T-cell (primary cell): ENCODE measurements around the gene TBC1D14. TPM values are rescaled to one million over a fixed set of nuclear protein-coding genes. Genes with fewer than 3 reads are reported as not detected.
A peak's percentile ranks its signal among the peaks of the same experiment; 100 is the strongest.

Experiments used
- ATAC-seq, 4 experiments: fragments of 200-7000 bp in 3 of 4; fragments of 150-1000 bp in 1 of 4; cut with Tn5 transposase; replicated peaks in 1 of 4; 1 replicate in 3 of 4; 2 replicates in 1 of 4; pipeline ENCODE4 v1.10.0; 2021; ENCODE audit warnings: moderate library complexity in 3 of 4, mild to moderate bottlenecking in 2 of 4, moderate number of reproducible peaks in 1 of 4
- CTCF ChIA-PET, 2 donors: fragments of 300-600 bp; sonication (Branson Sonifier 250); formaldehyde crosslinking; loops; one replicate each; lab custom pipeline; 2022; ENCODE audit warnings: antibody characterized with exemption in 2 of 2; lab: Charles Lee
- POLR2A ChIA-PET, 2 donors: fragments of 300-600 bp; sonication (Branson Sonifier 250); formaldehyde crosslinking; loops; one replicate each; lab custom pipeline; 2022; ENCODE audit warnings: antibody characterized with exemption in 2 of 2; lab: Charles Lee
- DNase-seq, 35 experiments: peaks; one replicate each; pipeline versions ENCODE4 v3.0.0 to v3.0.0-alpha.2; 2013 to 2023
- H3K27ac ChIP-seq: one replicate; pipeline ENCODE4 v1.5.1; 2013; ENCODE audit warnings: low read length
- H3K27me3 ChIP-seq, 2 experiments: replicated peaks in 1 of 2; 1 replicate in 1 of 2; 2 replicates in 1 of 2; pipeline versions ENCODE4 v1.6.1 to v1.7.0; 2013; ENCODE audit warnings: low read length in 1 of 2, mixed read lengths in 1 of 2; ENCODE audit not compliant: control insufficient read depth in 2 of 2, insufficient read depth in 2 of 2; ENCODE audit errors: extremely low read depth in 1 of 2
- H3K36me3 ChIP-seq, 2 donors: 1 replicate in 1 of 2; 2 replicates in 1 of 2; pipeline versions ENCODE4 v1.6.1 to v1.7.0; 2013; ENCODE audit warnings: low read length in 1 of 2; ENCODE audit not compliant: control insufficient read depth in 2 of 2, insufficient read depth in 1 of 2; ENCODE audit errors: extremely low read depth in 1 of 2
- H3K4me1 ChIP-seq, 2 experiments: 1 replicate in 1 of 2; 2 replicates in 1 of 2; pipeline versions ENCODE4 v1.6.1 to v1.7.0; 2013; ENCODE audit warnings: low read length in 2 of 2, mixed read lengths in 1 of 2; ENCODE audit not compliant: insufficient read depth in 2 of 2, control insufficient read depth in 1 of 2; ENCODE audit errors: extremely low read depth in 1 of 2
- H3K4me3 ChIP-seq, 2 donors: 1 replicate in 1 of 2; 2 replicates in 1 of 2; pipeline versions ENCODE4 v1.5.1 to v1.7.0; 2013; ENCODE audit warnings: mild to moderate bottlenecking in 2 of 2, low read length in 1 of 2, moderate library complexity in 1 of 2; ENCODE audit not compliant: control insufficient read depth in 1 of 2; ENCODE audit errors: extremely low read depth in 1 of 2
- H3K9me3 ChIP-seq: 2 replicates; pipeline ENCODE4 v1.7.0; 2013
- H3K27ac Mint-ChIP-seq, 2 donors: one replicate each; pipeline ENCODE4 v1.8.0; 2020 to 2021; ENCODE audit warnings: mild to moderate bottlenecking in 2 of 2, mixed read lengths in 2 of 2
- H3K27me3 Mint-ChIP-seq, 2 donors: one replicate each; pipeline ENCODE4 v1.8.0; 2021 to 2022; ENCODE audit warnings: mixed read lengths in 2 of 2
- H3K36me3 Mint-ChIP-seq: one replicate; pipeline ENCODE4 v1.8.0; 2021; ENCODE audit warnings: mixed read lengths
- H3K4me1 Mint-ChIP-seq, 3 donors: one replicate each; pipeline ENCODE4 v1.8.0; 2020 to 2022; ENCODE audit warnings: mixed read lengths in 3 of 3, mild to moderate bottlenecking in 1 of 3
- H3K4me3 Mint-ChIP-seq, 3 donors: one replicate each; pipeline ENCODE4 v1.8.0; 2020 to 2022; ENCODE audit warnings: mild to moderate bottlenecking in 3 of 3, mixed read lengths in 3 of 3, moderate library complexity in 3 of 3
- H3K9me3 Mint-ChIP-seq, 3 donors: one replicate each; pipeline ENCODE4 v1.8.0; 2020 to 2022; ENCODE audit warnings: mixed read lengths in 3 of 3
- WGBS: methylation state at CpG from one replicate; pipeline ENCODE4 v1.1.5; 2013; ENCODE audit warnings: missing lambda C conversion rate; ENCODE audit not compliant: insufficient coverage; 5-methylcytosine and 5-hydroxymethylcytosine counted together
- total RNA-seq, 35 experiments: library from RNA in 6 of 35; stranded (reverse) in 6 of 35; fragments of 120-200 nt in 1 of 35; gene quantifications; one replicate each; pipeline versions ENCODE4 v1.2.1 to v1.2.4 and lab custom pipeline; 2013 to 2026

Gene TBC1D14, protein sequence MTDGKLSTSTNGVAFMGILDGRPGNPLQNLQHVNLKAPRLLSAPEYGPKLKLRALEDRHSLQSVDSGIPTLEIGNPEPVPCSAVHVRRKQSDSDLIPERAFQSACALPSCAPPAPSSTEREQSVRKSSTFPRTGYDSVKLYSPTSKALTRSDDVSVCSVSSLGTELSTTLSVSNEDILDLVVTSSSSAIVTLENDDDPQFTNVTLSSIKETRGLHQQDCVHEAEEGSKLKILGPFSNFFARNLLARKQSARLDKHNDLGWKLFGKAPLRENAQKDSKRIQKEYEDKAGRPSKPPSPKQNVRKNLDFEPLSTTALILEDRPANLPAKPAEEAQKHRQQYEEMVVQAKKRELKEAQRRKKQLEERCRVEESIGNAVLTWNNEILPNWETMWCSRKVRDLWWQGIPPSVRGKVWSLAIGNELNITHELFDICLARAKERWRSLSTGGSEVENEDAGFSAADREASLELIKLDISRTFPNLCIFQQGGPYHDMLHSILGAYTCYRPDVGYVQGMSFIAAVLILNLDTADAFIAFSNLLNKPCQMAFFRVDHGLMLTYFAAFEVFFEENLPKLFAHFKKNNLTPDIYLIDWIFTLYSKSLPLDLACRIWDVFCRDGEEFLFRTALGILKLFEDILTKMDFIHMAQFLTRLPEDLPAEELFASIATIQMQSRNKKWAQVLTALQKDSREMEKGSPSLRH
- total RNA-seq (10 to 100 TPM; 44.2 to 73.8 (median 62.3) TPM), total RNA-seq (lab: John Stamatoyannopoulos, UW) (67.2 to 234 (median 117) reads per million in 29 experiments)
- 57.7 TPM for total RNA-seq (2013)

GRCh38 chr4:6909113-6909969 is at the start of gene TBC1D14:
Gene TBC1D14, plus strand, starts transcription at chr4:6909826. Its CDS starts 13,564 bp downstream, at chr4:6923390.
- DNase-seq (peak; percentile 71 to 90 (median 82)), ATAC-seq (peak; percentile 87 to 89 (median 88))
- Histone ChIP-seq H3K4me1 (peaks cover 9 to 53% of the 10 kb centered on the region in 2 experiments), H3K4me3 (peak within 1 kb of the TSS; percentile 83 to 92), H3K36me3 (no peaks in the 10 kb centered on the region), H3K27ac (peak within 1 kb of the TSS; percentile 96), H3K9me3 (no peaks in the 10 kb centered on the region), H3K27me3 (no peaks in the 10 kb centered on the region)
- Mint-ChIP-seq H3K36me3 (no peaks in the 10 kb centered on the region), H3K4me1 (peaks cover 47 to 65% (median 51%) of the 10 kb centered on the region in 3 donors), H3K4me3 (peak within 1 kb of the TSS; percentile 89 to 94 (median 89)), H3K27me3 (no peaks in the 10 kb centered on the region), H3K27ac (peak within 1 kb of the TSS; percentile 87 to 90), H3K9me3 (no peaks in the 10 kb centered on the region)
- ChIA-PET CTCF (interaction anchor here (0.5 to 1.7 kb wide), 11 partner anchors 10 to 162 kb away, joined by 3 to 8 read pairs (median 5); partner anchors contain the start of gene GRPEL1 (in 2 of the 2)), POLR2A (interaction anchor here (0.5 to 1.2 kb wide), 10 partner anchors 10 to 266 kb away, joined by 3 to 7 read pairs (median 3); a partner anchor contains a TSS)
- WGBS, result under 1% methylated on average over 105 of the region's 108 CpGs

GRCh38 chr4:6868386-6868785 is 41.2 kb upstream of the TBC1D14 start:
- Histone ChIP-seq H3K9me3 (no peaks in the 10 kb centered on the region), H3K36me3 (peaks cover 0 to 40% of the 10 kb centered on the region in 2 donors), H3K27me3 (no peaks in the 10 kb centered on the region), H3K4me1 (no peaks in the 10 kb centered on the region), H3K27ac (no peak overlapping the region), H3K4me3 (no peak overlapping the region)
- no peak for ATAC-seq
- 88% methylated on average over 3 of the region's 8 CpGs for WGBS
- no peak for DNase-seq
- CTCF ChIA-PET, result interaction anchor here in 1 of 2 donors (0.6 kb wide), 1 partner anchor 66 kb away, joined by 5 read pairs; no protein-coding TSS in a partner anchor
- peaks cover 36% of the 10 kb centered on the region for H3K36me3 Mint-ChIP-seq
- H3K27ac Mint-ChIP-seq, result no peak overlapping the region
- H3K27me3 Mint-ChIP-seq, result no peaks in the 10 kb centered on the region
- POLR2A ChIA-PET, result no interaction called here
- H3K9me3 Mint-ChIP-seq, result no peaks in the 10 kb centered on the region
- H3K4me3 Mint-ChIP-seq, result no peak overlapping the region
- H3K4me1 Mint-ChIP-seq, result peaks cover 5 to 9% (median 6%) of the 10 kb centered on the region in 3 donors

- H3K36me3 Mint-ChIP-seq, result peaks cover 28% of the 10 kb centered on the region
- H3K4me3 Mint-ChIP-seq, result no peak overlapping the region
- Histone ChIP-seq H3K36me3 (peaks cover 0 to 50% of the 10 kb centered on the region in 2 donors), H3K4me3 (no peak overlapping the region), H3K27ac (no peak overlapping the region), H3K27me3 (no peaks in the 10 kb centered on the region), H3K9me3 (no peaks in the 10 kb centered on the region), H3K4me1 (peaks cover 0 to 3% of the 10 kb centered on the region in 2 experiments)
- ChIA-PET CTCF (interaction anchor here in 1 of 2 donors (0.7 kb wide), 1 partner anchor 29 kb away, joined by 5 read pairs; no protein-coding TSS in a partner anchor), POLR2A (interaction anchor here in 1 of 2 donors (0.7 kb wide), 1 partner anchor 207 kb away, joined by 5 read pairs; no protein-coding TSS in a partner anchor)
- no peaks in the 10 kb centered on the region for H3K27me3 Mint-ChIP-seq
- 100% methylated on average over 1 of the region's 2 CpGs for WGBS
- H3K9me3 Mint-ChIP-seq, result no peaks in the 10 kb centered on the region
- ATAC-seq (no peak), DNase-seq (no peak)
- H3K4me1 Mint-ChIP-seq, result peaks cover 5 to 7% (median 5%) of the 10 kb centered on the region in 3 donors
- no peak overlapping the region for H3K27ac Mint-ChIP-seq
Observed at GRCh38 chr4:6869944-6870343, 39.7 kb upstream of the TBC1D14 start.

DNA sequence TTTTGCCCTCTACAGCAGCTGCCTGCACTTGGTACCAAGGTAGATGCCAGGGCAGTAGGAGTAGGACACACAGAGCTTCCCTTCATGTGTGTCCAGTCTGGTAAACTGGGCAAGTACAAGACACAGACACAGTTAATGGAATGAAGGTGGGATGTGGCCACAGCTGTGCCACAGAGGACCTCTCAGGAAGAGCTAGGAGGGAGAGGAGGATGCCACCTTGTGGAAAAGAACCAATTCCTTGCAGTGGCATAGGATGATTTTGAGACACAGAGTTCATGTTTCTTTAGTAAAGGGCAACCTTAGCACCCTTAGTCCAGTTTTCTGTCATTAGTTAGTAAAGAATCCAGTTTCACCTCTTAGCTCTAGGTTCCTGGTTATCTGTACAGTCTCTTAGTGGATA is 36.3 kb upstream of the TBC1D14 start:
- no peak overlapping the region for H3K4me3 ChIP-seq
- ATAC-seq, result no peak
- POLR2A ChIA-PET, result interaction anchor here (0.6 to 0.7 kb wide), 3 partner anchors 152 to 248 kb away, joined by 3 to 15 read pairs (median 9); no protein-coding TSS in a partner anchor
- no peaks in the 10 kb centered on the region for H3K27me3 ChIP-seq
- CTCF ChIA-PET, result interaction anchor here (0.6 to 3.9 kb wide), 35 partner anchors 10 to 622 kb away, joined by 3 to 77 read pairs (median 4); partner anchors contain the start of genes BLOC1S4 (in 1 of the 2) and MRFAP1L1 (in 1 of the 2)
- peak in 1 of 35 experiments; percentile 14 for DNase-seq
- Mint-ChIP-seq H3K36me3 (peaks cover 20% of the 10 kb centered on the region), H3K4me1 (peaks cover 5 to 7% (median 5%) of the 10 kb centered on the region in 3 donors), H3K9me3 (no peaks in the 10 kb centered on the region), H3K4me3 (no peak overlapping the region), H3K27ac (no peak overlapping the region), H3K27me3 (no peaks in the 10 kb centered on the region)
- no peak overlapping the region for H3K27ac ChIP-seq
- H3K9me3 ChIP-seq, result no peaks in the 10 kb centered on the region
- H3K36me3 ChIP-seq, result peaks cover 9 to 71% of the 10 kb centered on the region in 2 donors
- H3K4me1 ChIP-seq, result peaks cover 0 to 3% of the 10 kb centered on the region in 2 experiments

- H3K36me3 Mint-ChIP-seq, result peaks cover 24% of the 10 kb centered on the region
- POLR2A ChIA-PET, result interaction anchor here (0.5 to 0.7 kb wide), 4 partner anchors 152 to 1066 kb away, joined by 3 to 15 read pairs (median 3); partner anchors contain the start of gene AFAP1 (in 1 of the 2)
- ATAC-seq (peak; percentile 79 to 94 (median 88)), DNase-seq (peak; percentile 55 to 86 (median 75))
- Histone ChIP-seq H3K4me1 (peaks cover 0 to 3% of the 10 kb centered on the region in 2 experiments), H3K27ac (no peak overlapping the region), H3K9me3 (no peaks in the 10 kb centered on the region), H3K27me3 (no peaks in the 10 kb centered on the region), H3K4me3 (no peak overlapping the region), H3K36me3 (peaks cover 12 to 77% of the 10 kb centered on the region in 2 donors)
- H3K9me3 Mint-ChIP-seq, result no peaks in the 10 kb centered on the region
- CTCF ChIA-PET, result interaction anchor here (0.6 to 3.9 kb wide), 32 partner anchors 10 to 623 kb away, joined by 3 to 77 read pairs (median 4); partner anchors contain the start of genes BLOC1S4 (in 1 of the 2) and MRFAP1L1 (in 1 of the 2)
- 41% methylated on average over 3 of the region's 3 CpGs for WGBS
- H3K4me1 Mint-ChIP-seq, result peaks cover 5 to 7% (median 5%) of the 10 kb centered on the region in 3 donors
- no peaks in the 10 kb centered on the region for H3K27me3 Mint-ChIP-seq
- peak overlapping the region in 1 of 2 donors; percentile 34 for H3K27ac Mint-ChIP-seq
- H3K4me3 Mint-ChIP-seq, result no peak overlapping the region
Observed at GRCh38 chr4:6873792-6874461, 35.7 kb upstream of the TBC1D14 start.
